IMR-90 (cell line): ENCODE data around the gene CNKSR3.

ENCODE experiments used
- BHLHE40 ChIP-seq: fragments of 150-350 bp; IDR thresholded peaks from 2 replicates; pipeline ENCODE4 v1.6.1; 2016; ENCODE audit warnings: mild to moderate bottlenecking, low read depth, low read length
- CEBPB ChIP-seq: IDR thresholded peaks from 2 replicates; pipeline ENCODE4 v1.6.1; 2012; ENCODE audit warnings: low read depth, low read length, improper control_type of control experiment
- CHD1 ChIP-seq: IDR thresholded peaks from 2 replicates; pipeline ENCODE4 v1.6.1; 2012; ENCODE audit warnings: low read depth, low read length, improper control_type of control experiment
- CTCF ChIP-seq: conservative IDR thresholded peaks from 2 replicates; pipeline ENCODE4 v1.5.1; 2012; ENCODE audit warnings: mild to moderate bottlenecking, low read depth, low read length, improper control_type of control experiment
- FOS ChIP-seq: fragments of 150-350 bp; IDR thresholded peaks from 2 replicates; pipeline ENCODE4 v1.6.1; 2016; ENCODE audit warnings: low read depth, low read length
- MAFK ChIP-seq: IDR thresholded peaks from 2 replicates; pipeline ENCODE4 v1.6.1; 2012; ENCODE audit warnings: low read depth, low read length, improper control_type of control experiment
- MAZ ChIP-seq: IDR thresholded peaks from 2 replicates; pipeline ENCODE4 v1.6.1; 2012; ENCODE audit warnings: low read depth, mild to moderate bottlenecking, low read length, improper control_type of control experiment, moderate library complexity, borderline replicate concordance
- MXI1 ChIP-seq: IDR thresholded peaks from 2 replicates; pipeline ENCODE4 v1.6.1; 2012; ENCODE audit warnings: low read depth, mild to moderate bottlenecking, low read length, moderate library complexity, borderline replicate concordance
- POLR2A ChIP-seq: IDR thresholded peaks from 2 replicates; pipeline ENCODE4 v1.6.1; 2012; ENCODE audit warnings: mild to moderate bottlenecking, low read depth, low read length
- RAD21 ChIP-seq: IDR thresholded peaks from 2 replicates; pipeline ENCODE4 v1.6.1; 2012; ENCODE audit warnings: low read length, improper control_type of control experiment
- RFX5 ChIP-seq: IDR thresholded peaks from 2 replicates; pipeline ENCODE4 v1.8.0; 2012; ENCODE audit warnings: low read depth, mild to moderate bottlenecking, low read length, moderate library complexity
- SMC3 ChIP-seq: fragments of 150-350 bp; IDR thresholded peaks from 2 replicates; pipeline ENCODE4 v1.6.1; 2016; ENCODE audit warnings: low read depth, mild to moderate bottlenecking, antibody characterized with exemption, low read length, moderate library complexity
- USF2 ChIP-seq: fragments of 150-350 bp; IDR thresholded peaks from 2 replicates; pipeline ENCODE4 v1.6.1; 2017; ENCODE audit warnings: mild to moderate bottlenecking, antibody characterized with exemption, low read length, low read depth

GRCh38 chr6:154345811-154346210 lies 164.7 kb downstream of the CNKSR3 start:
- TF ChIP-seq CHD1 (no peak), CTCF (no peak), RAD21 (no peak), MXI1 (no peak), POLR2A (no peak), CEBPB (no peak), USF2 (no peak), MAZ (no peak), MAFK (no peak), RFX5 (no peak), FOS (no peak), SMC3 (no peak), BHLHE40 (no peak)
